ENCODE results near the gene KCNIP1. TPM values are rescaled to one million over a fixed set of nuclear protein-coding genes. Genes with fewer than 3 reads are reported as not detected.

KCNIP1 gene
- total RNA-seq, 1 donor from 2014 or later: 8.7 TPM

DNA sequence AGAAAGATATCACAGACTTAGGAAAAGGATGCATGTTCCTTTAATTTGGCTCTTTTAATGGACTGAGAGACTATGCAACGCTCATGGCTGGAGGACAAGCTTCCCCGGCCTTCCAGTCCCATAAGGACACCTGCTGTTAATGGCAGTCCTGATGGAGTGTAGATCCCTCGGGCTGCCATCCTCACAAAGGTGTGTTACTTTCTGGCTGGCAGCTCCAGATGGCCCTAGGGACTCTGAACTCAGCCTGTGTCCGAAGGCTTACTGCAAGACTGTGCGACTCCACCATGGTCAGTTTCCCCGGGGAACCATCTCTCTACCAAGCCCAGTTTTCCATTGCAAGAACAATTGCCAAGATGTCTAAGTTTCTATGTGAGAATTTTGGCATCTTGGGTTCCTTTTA lies 25.5 kb upstream of the KCNIP1 start:
- TF ChIP-seq, protein P1, sequence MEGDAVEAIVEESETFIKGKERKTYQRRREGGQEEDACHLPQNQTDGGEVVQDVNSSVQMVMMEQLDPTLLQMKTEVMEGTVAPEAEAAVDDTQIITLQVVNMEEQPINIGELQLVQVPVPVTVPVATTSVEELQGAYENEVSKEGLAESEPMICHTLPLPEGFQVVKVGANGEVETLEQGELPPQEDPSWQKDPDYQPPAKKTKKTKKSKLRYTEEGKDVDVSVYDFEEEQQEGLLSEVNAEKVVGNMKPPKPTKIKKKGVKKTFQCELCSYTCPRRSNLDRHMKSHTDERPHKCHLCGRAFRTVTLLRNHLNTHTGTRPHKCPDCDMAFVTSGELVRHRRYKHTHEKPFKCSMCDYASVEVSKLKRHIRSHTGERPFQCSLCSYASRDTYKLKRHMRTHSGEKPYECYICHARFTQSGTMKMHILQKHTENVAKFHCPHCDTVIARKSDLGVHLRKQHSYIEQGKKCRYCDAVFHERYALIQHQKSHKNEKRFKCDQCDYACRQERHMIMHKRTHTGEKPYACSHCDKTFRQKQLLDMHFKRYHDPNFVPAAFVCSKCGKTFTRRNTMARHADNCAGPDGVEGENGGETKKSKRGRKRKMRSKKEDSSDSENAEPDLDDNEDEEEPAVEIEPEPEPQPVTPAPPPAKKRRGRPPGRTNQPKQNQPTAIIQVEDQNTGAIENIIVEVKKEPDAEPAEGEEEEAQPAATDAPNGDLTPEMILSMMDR (IDR thresholded peaks at IDR 0.05): no peak
- H3K27me3 Mint-ChIP-seq (ENCODE audit: low read depth): no peaks in the 10 kb centered on the region
- H3K27ac Mint-ChIP-seq (ENCODE audit: unreplicated experiment): no peak overlapping the region
- no peak for DNase-seq (ENCODE audit: low spot score)
- H3K4me3 Mint-ChIP-seq (ENCODE audit: unreplicated experiment): no peak overlapping the region
- H3K4me1 Mint-ChIP-seq (ENCODE audit: low read depth): peaks cover 29% of the 10 kb centered on the region
- H3K36me3 Mint-ChIP-seq (ENCODE audit: low read depth): no peaks in the 10 kb centered on the region
- no peaks in the 10 kb centered on the region for H3K9me3 Mint-ChIP-seq (ENCODE audit: low read depth)

GRCh38 chr5:170479484-170479883 lies 24.3 kb upstream of the KCNIP1 start:
- DNase-seq (ENCODE audit: low spot score): no peak
- H3K36me3 Mint-ChIP-seq (ENCODE audit: low read depth): no peaks in the 10 kb centered on the region
- H3K9me3 Mint-ChIP-seq (ENCODE audit: low read depth): no peaks in the 10 kb centered on the region
- no peaks in the 10 kb centered on the region for H3K27me3 Mint-ChIP-seq (ENCODE audit: low read depth)
- H3K27ac Mint-ChIP-seq (ENCODE audit: unreplicated experiment): no peak overlapping the region
- H3K4me3 Mint-ChIP-seq (ENCODE audit: unreplicated experiment): no peak overlapping the region
- TF ChIP-seq, protein P1 (IDR thresholded peaks at IDR 0.05): peak; percentile 68
- H3K4me1 Mint-ChIP-seq (ENCODE audit: low read depth): peaks cover 39% of the 10 kb centered on the region

- no peaks in the 10 kb centered on the region for H3K36me3 Mint-ChIP-seq (ENCODE audit: low read depth)
- H3K27ac Mint-ChIP-seq (ENCODE audit: unreplicated experiment): no peak overlapping the region
- H3K4me3 Mint-ChIP-seq (ENCODE audit: unreplicated experiment): no peak overlapping the region
- H3K9me3 Mint-ChIP-seq (ENCODE audit: low read depth): no peaks in the 10 kb centered on the region
- DNase-seq (ENCODE audit: low spot score): no peak
- H3K4me1 Mint-ChIP-seq (ENCODE audit: low read depth): peaks cover 41% of the 10 kb centered on the region
- TF ChIP-seq, protein P1 (IDR thresholded peaks at IDR 0.05): no peak
- no peaks in the 10 kb centered on the region for H3K27me3 Mint-ChIP-seq (ENCODE audit: low read depth)
Measured at GRCh38 chr5:170480260-170480659, 23.6 kb upstream of the KCNIP1 start.

DNA sequence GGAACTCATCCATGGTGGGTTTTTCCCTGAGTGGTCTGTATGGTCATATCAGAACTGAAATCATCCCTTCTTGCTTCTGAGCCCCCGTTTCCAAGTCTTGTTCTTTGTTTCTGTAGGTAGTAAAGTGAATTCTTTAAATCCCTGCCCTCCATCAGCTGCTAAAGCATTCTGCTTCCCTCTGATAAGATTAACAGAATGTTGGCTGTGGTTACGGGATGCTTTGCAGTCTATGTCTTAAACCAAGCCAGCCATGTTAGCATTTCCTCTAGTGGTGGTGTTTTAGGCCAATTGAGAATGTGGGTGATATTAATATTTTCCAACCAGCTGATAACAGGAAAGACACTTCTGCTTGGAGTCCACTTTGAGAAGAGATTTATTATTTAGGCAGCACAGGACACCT lies 22.0 kb upstream of the KCNIP1 start:
- no peak overlapping the region for H3K4me3 Mint-ChIP-seq (ENCODE audit: unreplicated experiment)
- H3K27me3 Mint-ChIP-seq (ENCODE audit: low read depth): no peaks in the 10 kb centered on the region
- no peak for DNase-seq (ENCODE audit: low spot score)
- no peaks in the 10 kb centered on the region for H3K9me3 Mint-ChIP-seq (ENCODE audit: low read depth)
- H3K36me3 Mint-ChIP-seq (ENCODE audit: low read depth): no peaks in the 10 kb centered on the region
- peaks cover 36% of the 10 kb centered on the region for H3K4me1 Mint-ChIP-seq (ENCODE audit: low read depth)
- H3K27ac Mint-ChIP-seq (ENCODE audit: unreplicated experiment): no peak overlapping the region
- TF ChIP-seq, protein P1 (IDR thresholded peaks at IDR 0.05): no peak

DNA sequence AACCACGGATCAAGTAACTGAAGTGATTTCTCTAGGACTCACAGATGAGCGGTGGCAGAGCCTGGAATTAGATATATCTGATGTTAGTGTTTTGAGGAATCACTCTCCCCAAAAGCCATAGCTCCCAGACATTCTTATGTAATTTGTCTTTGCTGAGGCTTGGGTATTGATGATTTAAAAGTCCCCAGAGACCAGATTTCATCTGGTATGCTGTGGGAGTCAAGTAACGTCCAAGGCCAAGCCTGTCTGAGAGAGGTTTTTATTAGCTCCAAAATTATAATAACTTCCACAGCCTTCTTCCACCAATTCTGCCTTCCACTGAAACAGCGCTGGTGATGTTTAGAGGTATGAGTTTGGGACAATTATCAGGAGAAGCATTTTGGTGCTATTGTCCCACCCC lies 21.3 kb upstream of the KCNIP1 start:
- Mint-ChIP-seq H3K27me3 (ENCODE audit: low read depth) (no peaks in the 10 kb centered on the region), H3K36me3 (ENCODE audit: low read depth) (no peaks in the 10 kb centered on the region), H3K4me3 (ENCODE audit: unreplicated experiment) (no peak overlapping the region), H3K9me3 (ENCODE audit: low read depth) (no peaks in the 10 kb centered on the region), H3K4me1 (ENCODE audit: low read depth) (peaks cover 36% of the 10 kb centered on the region), H3K27ac (ENCODE audit: unreplicated experiment) (no peak overlapping the region)
- TF ChIP-seq, protein P1 (IDR thresholded peaks at IDR 0.05): no peak
- no peak for DNase-seq (ENCODE audit: low spot score)
